Lung (tissue), 12 donors: ENCODE results near the gene TNIK. TPM values are rescaled to one million over a fixed set of nuclear protein-coding genes. Genes with fewer than 3 reads are reported as not detected.
A peak's percentile ranks its signal among the peaks of the same experiment; 100 is the strongest.

Experiments
- ATAC-seq: fragments of 200-7000 bp; cut with Tn5 transposase; one replicate; pipeline ENCODE4 v1.9.1; 2020; ENCODE audit warnings: moderate number of reproducible peaks; ENCODE audit not compliant: insufficient read depth, low FRiP score
- DNase-seq, 3 donors: peaks; one replicate each; pipeline ENCODE4 v3.0.0-alpha.2; 2013 to 2017
- H3K27ac ChIP-seq, 2 donors: one replicate each; pipeline ENCODE4 v1.5.1; 2013; ENCODE audit warnings: mild to moderate bottlenecking in 2 of 2, moderate library complexity in 2 of 2, control low read depth in 1 of 2, inconsistent platforms in 1 of 2, low read depth in 1 of 2, low read length in 1 of 2
- H3K27me3 ChIP-seq, 3 donors: one replicate each; pipeline ENCODE4 v1.5.1; 2013; ENCODE audit warnings: low read length in 2 of 3; ENCODE audit not compliant: control insufficient read depth in 3 of 3, insufficient read depth in 3 of 3
- H3K36me3 ChIP-seq, 4 donors: one replicate each; pipeline ENCODE4 v1.5.1; 2013; ENCODE audit warnings: low read length in 4 of 4, mild to moderate bottlenecking in 1 of 4, moderate library complexity in 1 of 4; ENCODE audit not compliant: control insufficient read depth in 4 of 4, insufficient read depth in 4 of 4
- H3K4me1 ChIP-seq, 5 donors: one replicate each; pipeline ENCODE4 v1.5.1; 2013; ENCODE audit warnings: low read length in 5 of 5, mild to moderate bottlenecking in 2 of 5, moderate library complexity in 1 of 5; ENCODE audit not compliant: control insufficient read depth in 5 of 5, insufficient read depth in 5 of 5
- H3K4me3 ChIP-seq: one replicate; pipeline ENCODE4 v1.5.1; 2013; ENCODE audit warnings: mild to moderate bottlenecking, control low read depth, moderate library complexity
- H3K9ac ChIP-seq, 2 donors: one replicate each; pipeline ENCODE4 v1.5.1; 2013; ENCODE audit warnings: low read length in 2 of 2, control low read depth in 1 of 2; ENCODE audit not compliant: insufficient read depth in 1 of 2
- H3K9me3 ChIP-seq, 4 donors: one replicate each; pipeline ENCODE4 v1.5.1; 2013; ENCODE audit warnings: low read length in 3 of 4, mild to moderate bottlenecking in 1 of 4, moderate library complexity in 1 of 4; ENCODE audit not compliant: control insufficient read depth in 4 of 4, insufficient read depth in 3 of 4
- CTCF ChIP-seq: IDR thresholded peaks from 2 replicates; pipeline ENCODE4 v1.5.1; 2012; ENCODE audit warnings: mild to moderate bottlenecking; ENCODE audit errors: control extremely low read depth, extremely low read depth
- WGBS, 2 donors: extraction: QIAGEN DNeasy Blood & Tissue Kit; methylation state at CpG; one replicate each; pipeline ENCODE4 v1.1.7; 2013; 5-methylcytosine and 5-hydroxymethylcytosine counted together
- polyA plus RNA-seq, 2 donors: library from polyadenylated mRNA; stranded (reverse); fragments of 200-250 nt; gene quantifications; one replicate each; pipeline ENCODE4 v1.2.1, GENCODE V29; 2013
- total RNA-seq, 2 donors: library from RNA; depleted of rRNA in 1 of 2; stranded (reverse); fragments of >200 nt in 1 of 2; gene quantifications; one replicate each; pipeline ENCODE4 v1.2.1, GENCODE V29; 2014 to 2021
- donor health status: control.
- donor health status: control.
- donor health status: Bipolar disorder and iron deficiency.
- donor health status: healthy.
- donor health status: DM: yes; HTN: yes; CAD: no.

The TNIK gene
- total and polyA plus RNA-seq, 4 donors = 9.4 to 36.3 (median 14.3) TPM

- H3K4me1 ChIP-seq = peaks cover 0 to 9% (median 0%) of the 10 kb centered on the region in 5 donors
- H3K27ac ChIP-seq = no peak overlapping the region
- H3K9ac ChIP-seq = no peak overlapping the region
- H3K4me3 ChIP-seq = no peak overlapping the region
- WGBS, 2 donors = 67 to 97% methylated on average over 2 of the region's 2 CpGs
- TF ChIP-seq CTCF = no peak
- no peaks in the 10 kb centered on the region for H3K27me3 ChIP-seq
- ATAC-seq (no peak), DNase-seq (no peak)
- peaks cover 0 to 4% (median 0%) of the 10 kb centered on the region in 4 donors for H3K36me3 ChIP-seq
- H3K9me3 ChIP-seq = no peaks in the 10 kb centered on the region
Measured at GRCh38 chr3:171226794-171227193, 233.4 kb downstream of the TNIK start.

GRCh38 chr3:171225708-171226107, 234.5 kb downstream of the TNIK start:
- WGBS, 2 donors = 83 to 91% methylated on average over 1 of the region's 1 CpG
- no peak for TF ChIP-seq CTCF
- H3K27me3 ChIP-seq = no peaks in the 10 kb centered on the region
- H3K9me3 ChIP-seq = no peaks in the 10 kb centered on the region
- no peak overlapping the region for H3K9ac ChIP-seq
- peaks cover 0 to 9% (median 0%) of the 10 kb centered on the region in 5 donors for H3K4me1 ChIP-seq
- H3K4me3 ChIP-seq = no peak overlapping the region
- no peak overlapping the region for H3K27ac ChIP-seq
- DNase-seq (peak in 1 of 3 donors; percentile 14), ATAC-seq (no peak)
- peaks cover 0 to 4% (median 0%) of the 10 kb centered on the region in 4 donors for H3K36me3 ChIP-seq

GRCh38 chr3:171225165-171225564, 235.0 kb downstream of the TNIK start:
- DNase-seq (no peak), ATAC-seq (no peak)
- Histone ChIP-seq H3K4me3 (no peak overlapping the region), H3K27me3 (no peaks in the 10 kb centered on the region), H3K4me1 (peaks cover 0 to 9% (median 0%) of the 10 kb centered on the region in 5 donors), H3K36me3 (peaks cover 0 to 4% (median 0%) of the 10 kb centered on the region in 4 donors), H3K9me3 (no peaks in the 10 kb centered on the region), H3K27ac (no peak overlapping the region), H3K9ac (no peak overlapping the region)
- TF ChIP-seq CTCF = no peak
- WGBS, 2 donors = 76 to 86% methylated on average over 2 of the region's 2 CpGs

GRCh38 chr3:171223396-171223795, 236.8 kb downstream of the TNIK start:
- Histone ChIP-seq H3K4me3 (no peak overlapping the region), H3K9me3 (no peaks in the 10 kb centered on the region), H3K4me1 (peaks cover 0 to 6% (median 0%) of the 10 kb centered on the region in 5 donors), H3K27ac (no peak overlapping the region), H3K9ac (no peak overlapping the region), H3K27me3 (no peaks in the 10 kb centered on the region), H3K36me3 (peaks cover 0 to 4% (median 0%) of the 10 kb centered on the region in 4 donors)
- DNase-seq = no peak
- no peak for ATAC-seq
- WGBS, 2 donors = 72 to 76% methylated on average over 1 of the region's 1 CpG
- no peak for TF ChIP-seq CTCF
